DMS53 treated with DMSO at 0.1 percent for 48 hours (cell line): ENCODE data around the gene TRA2B.
A peak's percentile ranks its signal among the peaks of the same experiment; 100 is the strongest.

Experiments used
- DNase-seq: peaks from one replicate; lab custom pipeline; 2025; ENCODE audit not compliant: unreplicated experiment; lab: John Stamatoyannopoulos, UW

TRA2B gene

DNA sequence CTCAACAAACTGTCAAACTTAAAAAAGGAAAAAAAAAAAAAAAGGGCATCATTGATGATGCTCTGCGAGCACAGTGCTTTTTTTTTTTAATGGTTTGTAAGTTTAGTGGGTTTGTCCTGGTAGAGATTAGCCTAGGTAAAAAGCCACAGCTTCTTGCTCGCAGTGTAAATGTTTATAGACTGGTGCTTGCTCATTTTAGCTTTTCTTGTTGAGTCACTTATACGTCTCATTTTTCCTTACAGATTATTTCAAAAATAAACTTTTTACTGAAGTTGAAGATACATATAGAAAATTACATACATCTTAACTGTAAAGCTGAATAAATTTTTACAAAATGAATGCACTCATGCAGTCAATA lies 16.5 kb upstream of the TRA2B start:
- no peak for DNase-seq

DNA sequence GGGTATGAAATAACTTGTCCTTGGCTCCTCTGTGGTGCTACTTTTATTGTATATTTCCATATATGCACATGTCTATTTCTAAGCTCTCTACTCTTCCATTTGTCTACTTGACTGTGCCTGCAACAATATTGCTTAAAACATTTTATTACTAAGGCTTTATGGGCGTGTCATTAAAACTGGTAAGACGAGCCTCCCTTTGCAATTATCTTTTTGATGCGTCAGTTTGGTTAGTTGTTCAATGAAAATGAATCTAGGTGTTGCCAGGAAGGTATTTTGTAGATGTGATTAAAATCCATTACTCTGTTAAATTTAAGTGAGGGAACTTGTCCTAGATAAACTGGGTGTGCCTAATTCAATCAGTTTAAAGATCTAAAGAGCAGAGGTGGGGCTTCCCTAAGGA lies 12.9 kb upstream of the TRA2B start:
- no peak for DNase-seq

DNA sequence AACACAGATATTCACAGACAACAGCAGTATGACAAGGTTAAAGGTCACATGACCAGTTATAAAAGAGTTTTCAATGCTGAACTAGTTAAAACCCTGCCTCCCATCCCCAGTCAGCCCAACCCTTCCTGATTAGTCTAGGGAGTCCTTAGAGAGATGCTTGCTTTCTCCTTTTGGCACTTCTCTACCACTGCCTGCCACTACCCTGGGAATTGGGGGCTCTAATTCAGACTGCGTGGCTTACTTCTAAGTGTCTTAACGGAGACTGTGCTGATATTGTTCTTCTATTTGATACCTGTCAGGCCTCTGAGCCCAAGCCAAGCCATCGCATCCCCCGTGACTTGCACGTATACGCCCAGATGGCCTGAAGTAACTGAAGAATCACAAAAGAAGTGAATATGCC lies 11.7 kb upstream of the TRA2B start:
- no peak for DNase-seq

DNA sequence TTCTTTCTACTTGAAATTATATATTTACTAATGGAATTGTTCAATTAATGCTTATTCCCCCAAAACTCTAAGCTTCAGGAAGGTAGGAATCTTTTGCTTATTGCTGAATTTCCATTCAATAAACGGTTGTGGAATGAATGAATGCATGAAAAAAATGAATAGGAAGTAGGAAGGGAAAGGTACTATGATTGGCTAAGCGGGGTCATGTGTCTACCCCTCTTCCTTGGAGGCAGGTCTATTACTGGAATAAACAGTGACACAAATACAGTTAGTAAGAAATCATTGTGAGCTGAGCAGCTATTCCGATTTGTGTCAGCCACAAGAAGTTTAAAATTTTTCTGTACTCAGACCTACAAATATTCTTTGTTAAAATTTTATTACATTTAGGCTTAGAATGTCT lies 10.5 kb upstream of the TRA2B start:
- DNase-seq: no peak

DNA sequence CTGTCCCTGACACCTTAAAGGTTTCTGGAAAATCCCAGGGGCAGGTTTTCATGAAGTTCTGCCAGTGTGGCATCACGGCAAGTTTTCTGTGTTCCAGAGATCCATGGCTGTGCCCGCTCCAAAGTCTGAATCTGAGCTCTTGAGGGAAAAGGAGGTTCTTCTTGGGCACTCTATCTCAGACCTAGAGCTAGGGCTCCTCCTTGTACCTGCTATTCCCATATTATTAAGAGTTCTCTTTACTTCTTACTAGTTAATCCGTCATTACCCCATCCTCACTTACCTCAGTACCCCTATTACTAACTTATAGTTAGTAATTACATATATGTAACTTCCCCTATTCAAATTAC lies 5.9 kb upstream of the TRA2B start:
- DNase-seq: no peak

DNA sequence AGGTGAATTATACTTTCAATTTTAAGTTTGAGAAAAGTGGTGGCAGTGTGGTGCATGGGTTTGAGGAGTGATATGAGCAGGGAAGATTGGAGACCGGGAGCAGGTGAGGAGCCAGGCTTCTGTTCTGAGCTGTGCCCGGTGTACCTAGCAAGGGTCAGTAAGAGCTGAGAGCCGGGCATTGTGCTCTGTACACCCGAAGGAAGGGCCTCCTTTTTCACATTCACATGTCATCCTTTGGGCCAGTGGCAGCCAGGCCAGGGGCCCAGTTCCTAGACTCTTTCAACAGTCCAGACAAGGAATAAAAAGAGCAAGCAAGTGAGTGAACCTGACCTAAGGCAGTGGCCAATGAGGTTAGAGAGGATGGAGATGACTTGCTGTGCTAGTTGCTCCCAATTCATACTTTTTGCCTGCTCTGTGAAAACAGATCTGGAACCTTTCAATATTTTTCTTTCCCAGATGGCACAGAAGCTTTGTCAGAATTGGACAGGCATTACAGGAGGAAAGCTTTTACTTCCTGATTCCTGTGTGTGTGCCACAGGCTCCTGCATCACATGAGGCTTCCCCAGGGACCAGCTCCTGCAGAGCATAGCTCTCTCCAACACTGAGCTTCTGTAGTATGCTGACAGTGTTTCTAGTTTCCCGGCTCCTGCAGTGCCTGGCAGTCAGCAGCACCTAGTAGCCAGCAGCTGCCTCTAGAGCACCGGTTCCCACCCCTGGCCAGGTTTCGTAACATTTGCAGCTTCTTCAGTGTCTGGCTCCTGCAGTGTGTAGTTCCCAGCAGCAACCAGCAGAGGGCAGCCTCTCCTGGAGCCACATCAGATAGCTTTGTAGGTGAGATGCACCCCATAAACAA lies 5.3 kb upstream of the TRA2B start:
- DNase-seq: peak; percentile 80

DNA sequence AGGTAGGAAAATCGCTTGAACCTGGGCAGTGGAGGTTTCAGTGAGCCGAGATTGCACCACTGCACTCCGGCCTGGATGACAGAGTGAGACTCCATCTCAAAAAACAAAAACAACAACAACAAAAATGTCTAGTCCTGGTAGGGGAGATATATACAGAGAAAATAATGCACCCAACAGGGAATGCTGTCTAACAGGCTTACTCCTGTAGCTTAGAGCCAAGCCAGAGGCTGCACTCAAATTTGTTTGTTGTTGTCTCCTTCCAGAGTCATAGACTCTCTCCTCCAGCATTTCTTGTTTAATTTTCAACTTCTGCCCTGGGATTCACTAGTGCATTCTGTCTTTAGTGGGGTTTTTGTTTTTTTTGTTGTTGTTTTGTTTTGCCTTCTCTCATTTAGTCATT lies 4.6 kb upstream of the TRA2B start:
- DNase-seq: no peak

DNA sequence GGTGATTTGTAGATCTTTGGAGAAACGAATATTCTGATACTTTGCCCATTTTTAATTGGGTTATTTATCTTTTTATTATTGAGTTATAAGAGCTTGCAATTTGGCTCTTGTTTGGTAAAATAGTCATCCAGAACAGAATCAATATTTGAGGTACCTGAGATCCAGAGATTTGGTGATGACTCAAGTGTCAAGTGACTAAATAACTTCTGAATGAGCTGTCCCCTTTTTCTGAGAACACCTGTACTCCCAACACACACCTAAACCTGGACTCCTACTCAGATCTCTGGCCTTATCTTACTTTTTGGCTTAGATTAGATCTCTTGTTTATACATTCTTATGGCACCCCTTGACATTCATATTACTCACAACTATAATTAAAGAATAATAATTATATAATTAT lies 3.1 kb upstream of the TRA2B start:
- DNase-seq: peak; percentile 6

DNA sequence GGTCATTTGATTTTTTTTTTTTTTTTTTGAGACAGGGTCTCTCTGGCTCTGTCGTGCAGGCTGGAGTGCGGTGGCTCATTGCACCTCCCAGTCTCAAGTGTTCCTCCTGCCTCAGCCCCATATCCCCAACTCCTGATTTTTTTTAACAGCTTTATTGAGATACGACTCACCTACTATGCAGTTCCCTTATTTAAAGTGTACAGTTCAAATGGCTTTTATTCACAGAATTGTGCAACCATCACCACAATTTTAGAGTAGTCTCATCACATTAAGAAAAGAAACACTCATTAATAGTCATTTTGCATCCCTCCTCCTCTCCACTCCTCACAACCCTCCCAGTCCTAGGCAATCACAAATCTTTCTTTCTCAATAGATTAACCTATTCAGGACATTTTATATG lies 1.9 kb upstream of the TRA2B start:
- no peak for DNase-seq

DNA sequence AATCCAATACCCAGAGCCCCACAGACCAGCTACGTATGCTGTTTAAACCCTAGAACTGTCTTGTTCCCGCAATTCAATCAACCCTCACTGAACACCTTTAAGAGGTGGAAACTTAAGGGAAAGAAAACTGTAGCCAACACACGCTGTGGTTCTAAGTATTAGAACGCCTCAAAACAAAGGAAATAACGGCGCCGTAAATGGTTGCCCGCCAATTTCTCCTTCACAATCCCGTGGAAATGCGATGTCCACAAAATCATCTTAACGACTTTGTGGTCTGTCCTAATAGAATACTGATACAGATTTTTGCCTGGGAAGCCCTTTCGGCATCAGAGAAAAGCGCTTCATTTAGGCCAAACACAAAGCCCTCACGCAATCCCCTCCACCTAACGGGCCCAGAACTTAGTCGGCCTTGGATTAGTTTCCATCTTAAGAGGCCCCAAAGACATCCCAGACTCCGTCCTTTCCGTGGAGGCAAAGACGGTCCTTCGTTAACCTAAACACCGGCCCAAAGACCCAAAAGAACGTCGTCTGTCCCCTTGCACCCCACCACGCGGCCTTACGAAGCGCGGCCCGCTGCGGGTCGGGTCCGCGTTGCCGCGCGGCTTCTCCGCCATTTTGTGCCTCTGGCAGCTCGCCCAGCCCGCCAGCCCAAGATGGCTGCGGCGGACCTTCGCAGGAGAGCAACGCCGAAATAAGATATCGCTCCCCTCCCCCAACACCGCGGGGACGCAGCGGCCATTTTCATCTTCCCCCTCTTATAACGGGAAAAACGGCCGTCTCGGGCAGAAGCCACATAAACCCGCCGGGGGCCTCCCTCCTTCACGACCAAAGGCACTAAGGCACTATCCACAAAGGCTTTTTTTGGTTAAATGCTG lies 763 bp downstream of the TRA2B start:
- DNase-seq: peak; percentile 19

DNA sequence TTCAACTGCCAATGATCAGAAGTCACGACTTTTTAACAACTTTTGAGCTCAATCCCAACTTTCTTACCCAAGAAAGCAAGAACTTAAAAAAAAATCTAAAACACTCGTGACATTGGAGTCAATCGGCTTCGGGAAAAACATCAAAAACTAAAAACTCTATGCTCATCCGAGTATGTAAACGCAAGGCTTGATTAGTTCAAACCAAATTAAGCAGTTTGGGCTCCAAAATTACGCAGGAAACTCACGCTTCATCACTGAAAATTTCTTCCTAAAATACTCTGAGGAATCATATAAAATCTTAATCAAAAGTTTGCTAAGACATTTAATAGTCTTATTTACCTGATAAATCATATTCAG lies 1.6 kb downstream of the TRA2B start:
- no peak for DNase-seq

DNA sequence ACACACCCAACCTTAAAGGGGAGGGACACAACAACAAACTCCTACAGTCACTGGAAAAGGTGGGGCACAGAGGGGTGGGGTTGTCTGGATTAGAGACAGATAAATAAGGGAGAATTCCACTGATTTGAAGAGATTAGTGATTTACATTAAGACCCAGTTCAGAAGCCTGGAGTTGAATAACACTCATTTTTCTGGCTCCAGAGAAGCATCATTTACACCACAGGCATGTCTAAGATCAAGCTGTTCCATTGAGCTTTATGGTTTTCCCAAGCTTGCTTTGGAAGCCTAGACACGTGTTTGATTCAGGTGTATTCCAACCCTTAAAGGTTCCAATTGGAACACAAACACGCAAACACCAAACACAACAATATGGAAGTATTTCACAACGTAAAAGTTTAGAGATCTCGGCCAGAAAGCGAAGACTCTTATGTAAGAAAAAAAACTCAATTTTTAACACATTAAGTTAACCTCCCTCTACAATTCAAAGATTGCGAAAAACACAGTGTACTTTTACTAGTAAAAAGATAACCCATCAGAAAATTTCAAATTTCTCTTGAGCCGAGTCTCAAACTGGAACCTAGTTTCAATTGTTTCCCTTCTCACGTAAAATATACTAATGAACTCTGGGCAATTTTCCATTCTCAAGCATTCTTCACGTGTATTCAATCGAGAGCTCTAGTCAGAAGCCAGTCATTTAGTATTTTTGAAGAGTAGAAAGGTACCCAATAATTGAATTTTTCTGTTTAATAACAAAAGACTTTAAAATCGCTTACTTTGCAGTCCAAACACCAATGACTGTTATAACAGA lies 2.1 kb downstream of the TRA2B start:
- DNase-seq: no peak

DNA sequence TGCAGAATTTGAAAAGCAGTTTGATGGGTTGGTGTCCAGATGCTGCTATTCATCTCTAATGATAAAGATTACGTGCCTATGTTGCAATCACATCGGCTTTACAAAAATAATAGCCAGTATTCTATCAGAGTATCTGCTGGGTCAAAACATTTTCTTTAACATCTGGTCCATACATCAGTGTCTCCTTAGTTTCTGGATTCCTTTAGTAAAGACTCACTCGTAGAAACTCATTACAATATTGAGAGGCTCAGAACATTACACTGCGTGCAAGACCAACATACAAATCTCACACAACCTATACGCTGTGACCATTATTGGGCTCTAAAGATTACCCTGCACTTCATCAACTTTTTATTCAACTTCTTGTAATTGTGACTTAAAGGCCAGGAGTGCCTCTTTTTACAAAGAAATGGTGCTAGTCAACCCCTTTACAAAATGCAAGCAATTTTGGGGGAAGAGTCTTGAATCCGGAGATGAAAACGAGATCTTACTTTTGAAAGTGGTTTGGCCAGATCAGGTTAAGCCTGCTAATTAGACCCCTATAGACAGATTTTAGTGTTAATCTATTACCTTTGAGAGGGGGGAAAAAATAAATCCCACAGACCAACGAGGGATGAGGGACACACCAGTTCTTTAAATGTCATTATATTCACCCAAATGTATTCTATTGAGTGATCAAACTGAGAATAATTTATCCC lies 2.9 kb downstream of the TRA2B start:
- no peak for DNase-seq

DNA sequence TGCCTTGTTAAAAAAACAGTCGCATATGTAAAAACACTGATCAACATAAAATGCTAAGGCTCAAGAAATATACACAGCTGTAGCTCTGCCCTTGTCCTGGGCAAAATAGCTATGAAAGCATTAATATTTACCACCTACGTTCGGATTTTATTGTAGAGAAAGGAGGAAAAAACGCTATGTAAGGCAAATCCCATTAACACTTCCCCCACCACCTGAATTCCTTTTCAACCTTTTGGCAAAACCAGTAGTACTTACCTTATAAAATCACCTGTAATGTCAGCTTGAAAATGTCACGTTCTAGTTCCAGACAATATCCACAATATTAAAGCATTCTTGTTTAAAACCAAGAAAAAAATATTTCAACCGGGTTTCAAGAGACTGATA lies 3.6 kb downstream of the TRA2B start:
- no peak for DNase-seq

DNA sequence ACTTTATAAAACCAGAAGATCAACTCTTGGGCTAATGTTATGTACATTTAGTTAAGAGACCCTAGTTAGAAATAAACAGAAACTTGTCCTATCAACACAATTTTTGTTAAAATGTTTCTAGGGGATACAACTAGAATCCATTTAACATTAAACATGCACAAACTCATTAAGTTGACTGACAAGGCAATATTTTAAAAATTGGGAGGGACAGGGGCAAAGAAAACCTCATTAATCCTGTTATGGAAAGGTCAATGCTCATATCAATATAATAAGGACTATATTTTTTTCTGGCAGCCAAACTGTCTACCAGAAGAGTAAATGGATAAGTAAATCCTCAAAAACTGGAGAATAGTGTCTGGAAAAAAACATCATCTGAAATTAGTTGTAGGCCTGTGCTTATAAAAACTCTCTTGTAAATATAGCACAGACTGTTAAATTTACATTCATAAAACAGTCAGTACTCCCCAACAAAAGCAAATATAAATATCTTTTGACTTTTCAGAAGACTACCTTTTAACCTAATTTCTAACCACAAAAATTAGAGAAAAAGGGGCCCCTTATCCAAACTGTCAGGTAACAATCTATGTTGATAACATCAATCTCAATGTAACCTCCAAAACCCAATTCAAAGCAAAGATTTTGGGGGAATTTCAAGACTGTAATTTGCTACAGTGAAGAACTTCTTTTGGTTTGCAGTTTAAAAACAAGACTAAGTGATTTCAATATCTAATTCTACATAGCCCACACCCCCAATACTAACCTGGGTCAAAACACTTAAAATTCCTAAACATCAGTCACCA lies 4.2 kb downstream of the TRA2B start:
- no peak for DNase-seq

DNA sequence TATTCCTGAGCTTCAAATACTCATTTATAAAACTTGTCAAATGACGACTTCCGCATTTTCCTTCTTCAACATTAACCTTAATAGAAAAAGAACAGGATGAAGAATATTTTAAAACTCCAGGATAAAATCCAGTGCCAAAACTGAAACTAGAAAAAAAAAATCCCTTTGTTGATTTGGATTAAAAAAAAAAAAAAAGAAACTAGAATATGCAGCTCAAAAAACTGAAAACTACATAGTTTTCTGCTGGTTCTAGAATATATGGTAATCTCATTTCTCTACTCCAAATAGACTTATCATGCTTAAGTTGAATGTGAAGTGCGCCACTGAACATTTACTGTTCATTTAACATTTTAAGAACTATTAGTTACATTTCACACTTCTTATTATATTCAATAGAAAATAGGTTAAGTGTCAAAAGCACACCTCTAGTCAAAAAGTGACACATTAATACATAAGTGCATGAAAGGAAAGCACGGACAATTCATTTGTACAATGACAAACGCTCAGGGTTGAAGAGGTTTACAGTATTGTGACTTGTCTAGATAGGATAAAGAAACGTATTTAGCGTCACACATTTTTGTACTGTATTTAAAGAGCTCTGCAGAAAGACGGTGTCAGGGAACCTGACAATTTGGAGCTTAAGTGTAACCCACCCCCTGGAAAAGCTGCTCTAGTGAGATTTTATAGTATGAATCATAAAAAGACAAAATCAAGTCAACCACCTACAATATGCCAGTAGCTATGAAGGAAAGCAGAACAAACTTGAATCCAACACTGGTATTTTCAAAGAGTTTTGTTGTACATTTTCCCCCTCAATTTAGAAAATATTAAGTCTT lies 5.8 kb downstream of the TRA2B start:
- DNase-seq: no peak

DNA sequence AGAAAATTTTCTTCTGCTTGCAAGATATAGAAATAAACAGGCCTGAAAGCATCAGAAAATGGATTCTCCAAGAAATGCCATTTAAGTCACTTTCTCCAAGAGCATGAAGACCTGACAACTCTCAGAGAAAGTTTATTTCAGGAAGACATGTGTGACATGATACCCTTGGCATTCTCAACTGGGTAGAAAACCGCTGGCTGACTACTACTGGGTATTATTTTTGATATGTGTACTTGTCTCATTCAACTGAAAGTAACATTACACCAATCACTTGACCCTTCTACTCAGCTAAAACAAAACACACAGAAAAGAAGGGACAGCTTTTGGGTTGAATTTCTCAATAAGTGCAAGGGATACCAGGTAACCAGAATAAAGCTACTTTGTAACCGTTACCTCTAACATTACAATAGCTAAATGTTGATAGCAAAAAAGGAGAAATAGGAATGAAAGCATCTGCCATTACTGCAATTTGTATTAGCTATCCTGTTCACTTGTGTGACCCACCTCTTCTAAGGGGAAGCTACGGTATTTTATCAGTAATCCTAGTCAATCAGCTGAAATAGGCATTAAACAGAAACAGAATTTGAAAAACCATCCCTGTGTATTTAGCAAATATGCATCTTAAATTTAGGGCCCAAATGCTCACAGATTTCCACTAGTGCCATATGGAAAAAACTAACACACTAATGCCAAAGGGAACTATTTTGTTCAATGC lies 7.3 kb downstream of the TRA2B start:
- no peak for DNase-seq

DNA sequence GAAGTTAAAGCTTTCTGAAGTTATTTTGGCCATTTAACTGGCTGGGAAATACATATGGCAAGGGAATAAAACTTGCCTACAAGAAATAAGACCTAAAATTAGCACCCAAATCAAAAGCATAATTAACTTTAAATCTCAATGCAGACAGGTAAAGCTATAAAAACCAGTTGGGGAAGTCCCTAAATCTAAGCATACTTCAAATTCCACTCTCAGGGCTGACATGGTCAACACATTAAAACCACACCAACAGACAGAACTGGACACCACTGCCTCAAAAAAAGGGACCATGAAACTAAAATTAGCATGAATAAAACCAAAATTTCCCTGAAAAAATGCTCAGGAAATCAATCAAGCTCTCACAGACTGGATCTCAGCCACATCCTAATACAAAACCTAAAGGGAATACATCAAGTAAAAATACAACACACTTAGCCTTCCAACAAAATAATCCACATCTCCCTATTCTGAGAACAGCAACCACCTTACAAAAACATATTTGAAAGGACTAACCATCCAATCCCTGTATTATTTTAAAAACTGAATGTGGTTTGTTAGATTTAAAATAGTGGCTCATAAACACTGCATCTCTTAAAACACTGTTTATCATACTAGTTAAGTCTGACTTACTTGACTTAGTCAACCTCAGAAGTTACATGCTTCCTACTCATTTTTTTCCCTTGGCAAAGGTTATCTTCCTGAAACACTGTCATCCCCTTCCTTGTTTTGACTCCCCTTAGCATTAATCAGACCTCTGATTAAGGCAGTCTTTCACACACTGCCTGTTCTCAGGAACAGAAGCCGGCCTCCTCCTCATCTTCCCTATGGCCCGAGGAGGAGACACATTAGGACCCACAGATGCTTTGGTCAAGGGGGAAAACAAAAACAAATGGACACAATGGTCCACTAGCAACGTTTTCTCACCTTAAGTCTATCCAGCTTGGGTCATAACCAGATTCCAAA lies 8.3 kb downstream of the TRA2B start:
- no peak for DNase-seq
